GM18907 (cell line): ENCODE results near the gene GABRG3.

Experiments
- ATAC-seq: cut with Tn5 transposase; IDR thresholded peaks from one replicate; pipeline ENCODE4 v1.9.1; 2021; ENCODE audit warnings: mild to moderate bottlenecking, moderate library complexity; ENCODE audit not compliant: unreplicated experiment

GABRG3 gene

GRCh38 chr15:27549746-27550145 is 578.8 kb downstream of the GABRG3 start:
- ATAC-seq: no peak

- ATAC-seq: no peak
Observed at GRCh38 chr15:27550635-27551034, 579.7 kb downstream of the GABRG3 start.

- no peak for ATAC-seq
Observed at GRCh38 chr15:27561816-27562215, 590.8 kb downstream of the GABRG3 start.

- no peak for ATAC-seq
Observed at GRCh38 chr15:27563765-27564370, 592.9 kb downstream of the GABRG3 start.

GRCh38 chr15:27564656-27565055 is 593.7 kb downstream of the GABRG3 start:
- ATAC-seq: no peak

GRCh38 chr15:27570746-27571145 is 599.8 kb downstream of the GABRG3 start:
- ATAC-seq: no peak

GRCh38 chr15:27573805-27574485 is 603.0 kb downstream of the GABRG3 start:
- ATAC-seq: no peak

- ATAC-seq: no peak
Observed at GRCh38 chr15:27574541-27575054, 603.6 kb downstream of the GABRG3 start.

GRCh38 chr15:27575521-27575920 is 604.5 kb downstream of the GABRG3 start:
- ATAC-seq: no peak

- ATAC-seq: no peak
Observed at GRCh38 chr15:27576576-27576975, 605.6 kb downstream of the GABRG3 start.

GRCh38 chr15:27579738-27580137 is 608.8 kb downstream of the GABRG3 start:
- ATAC-seq: no peak

- ATAC-seq: no peak
Observed at GRCh38 chr15:27582726-27583410, 611.9 kb downstream of the GABRG3 start.

- no peak for ATAC-seq
Observed at GRCh38 chr15:27583651-27584050, 612.7 kb downstream of the GABRG3 start.

- no peak for ATAC-seq
Observed at GRCh38 chr15:27585041-27585640, 614.2 kb downstream of the GABRG3 start.

GRCh38 chr15:27587810-27588209 is 616.8 kb downstream of the GABRG3 start:
- no peak for ATAC-seq

- no peak for ATAC-seq
Observed at GRCh38 chr15:27589260-27589659, 618.3 kb downstream of the GABRG3 start.

- no peak for ATAC-seq
Observed at GRCh38 chr15:27589782-27590181, 618.8 kb downstream of the GABRG3 start.
